GM18909 (cell line): ENCODE measurements around the gene SLC12A8.
"Not testable (repeated sequence)": the region's sequence is repeated elsewhere in the genome, so short reads cannot be mapped to it uniquely, and the experiment has no call there.

ENCODE experiments used
- ATAC-seq: cut with Tn5 transposase; IDR thresholded peaks from one replicate; pipeline ENCODE4 v1.9.1; 2021; ENCODE audit warnings: mild to moderate bottlenecking; ENCODE audit not compliant: unreplicated experiment, poor library complexity

Gene SLC12A8

GRCh38 chr3:125090649-125091048, 121.9 kb downstream of the SLC12A8 start:
- ATAC-seq = no peak

- ATAC-seq = no peak
These were observed 124.7 kb downstream of the SLC12A8 start for GRCh38 chr3:125087768-125088391.

- no peak for ATAC-seq
These were observed 127.4 kb downstream of the SLC12A8 start for GRCh38 chr3:125085166-125085565.

- ATAC-seq = no peak
These were observed 128.8 kb downstream of the SLC12A8 start for GRCh38 chr3:125083776-125084175.

- not testable (repeated sequence) for ATAC-seq
These were observed 130.2 kb downstream of the SLC12A8 start for GRCh38 chr3:125082339-125082738.

- no peak for ATAC-seq
These were observed 132.5 kb downstream of the SLC12A8 start for GRCh38 chr3:125080077-125080476.

- no peak for ATAC-seq
These were observed 132.9 kb downstream of the SLC12A8 start for GRCh38 chr3:125079675-125080045.

- no peak for ATAC-seq
These were observed 133.4 kb downstream of the SLC12A8 start for GRCh38 chr3:125078951-125079674.

GRCh38 chr3:125077864-125078263, 134.7 kb downstream of the SLC12A8 start:
- ATAC-seq = no peak

GRCh38 chr3:125076464-125076863, 136.1 kb downstream of the SLC12A8 start:
- no peak for ATAC-seq

GRCh38 chr3:125075738-125076137, 136.8 kb downstream of the SLC12A8 start:
- ATAC-seq = no peak

GRCh38 chr3:125073390-125073905, 139.1 kb downstream of the SLC12A8 start:
- no peak for ATAC-seq

- ATAC-seq = no peak
These were observed 139.7 kb downstream of the SLC12A8 start for GRCh38 chr3:125072749-125073389.

GRCh38 chr3:125072301-125072700, 140.2 kb downstream of the SLC12A8 start:
- no peak for ATAC-seq

GRCh38 chr3:125069968-125070745, 142.4 kb downstream of the SLC12A8 start:
- no peak for ATAC-seq

- no peak for ATAC-seq
These were observed 143.1 kb downstream of the SLC12A8 start for GRCh38 chr3:125069452-125069851.

- ATAC-seq = no peak
These were observed 144.3 kb downstream of the SLC12A8 start for GRCh38 chr3:125068265-125068664.

- no peak for ATAC-seq
These were observed 145.3 kb downstream of the SLC12A8 start for GRCh38 chr3:125067225-125067624.

- ATAC-seq = no peak
These were observed 149.5 kb downstream of the SLC12A8 start for GRCh38 chr3:125062904-125063618.

GRCh38 chr3:125061646-125062045, 150.9 kb downstream of the SLC12A8 start:
- no peak for ATAC-seq
